Esophagus mucosa (tissue), 1 donor: ENCODE measurements around the gene NUTM2A. TPM values are rescaled to one million over a fixed set of nuclear protein-coding genes. Genes with fewer than 3 reads are reported as not detected.
"Not testable (repeated sequence)": the region's sequence is repeated elsewhere in the genome, so short reads cannot be mapped to it uniquely, and the experiment has no call there.

Experiments used
- ATAC-seq: fragments of 200-7000 bp; cut with Tn5 transposase; one replicate; pipeline ENCODE4 v1.9.1; 2020
- total RNA-seq: library from RNA; stranded (reverse); gene quantifications from one replicate; pipeline ENCODE4 v1.2.4, GENCODE V29; 2023
- donor health status: DM: yes; HTN: yes; CAD: no.

NUTM2A gene, protein sequence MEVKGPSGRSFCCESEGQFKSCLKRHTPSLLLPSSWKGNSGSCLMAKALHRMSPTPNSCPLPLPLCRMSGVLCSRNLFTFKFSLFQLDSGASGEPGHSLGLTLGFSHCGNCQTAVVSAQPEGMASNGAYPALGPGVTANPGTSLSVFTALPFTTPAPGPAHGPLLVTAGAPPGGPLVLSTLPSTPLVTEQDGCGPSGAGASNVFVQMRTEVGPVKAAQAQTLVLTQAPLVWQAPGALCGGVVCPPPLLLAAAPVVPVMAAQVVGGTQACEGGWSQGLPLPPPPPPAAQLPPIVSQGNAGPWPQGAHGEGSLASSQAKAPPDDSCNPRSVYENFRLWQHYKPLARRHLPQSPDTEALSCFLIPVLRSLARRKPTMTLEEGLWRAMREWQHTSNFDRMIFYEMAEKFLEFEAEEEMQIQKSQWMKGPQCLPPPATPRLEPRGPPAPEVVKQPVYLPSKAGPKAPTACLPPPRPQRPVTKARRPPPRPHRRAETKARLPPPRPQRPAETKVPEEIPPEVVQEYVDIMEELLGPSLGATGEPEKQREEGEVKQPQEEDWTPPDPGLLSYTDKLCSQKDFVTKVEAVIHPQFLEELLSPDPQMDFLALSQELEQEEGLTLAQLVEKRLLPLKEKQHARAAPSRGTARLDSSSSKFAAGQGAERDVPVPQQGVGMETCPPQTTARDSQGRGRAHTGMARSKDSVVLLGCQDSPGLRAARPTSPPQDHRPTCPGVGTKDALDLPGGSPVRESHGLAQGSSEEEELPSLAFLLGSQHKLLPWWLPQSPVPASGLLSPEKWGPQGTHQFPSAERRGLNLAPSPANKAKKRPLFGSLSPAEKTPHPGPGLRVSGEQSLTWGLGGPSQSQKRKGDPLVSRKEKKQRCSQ
- total RNA-seq: 0.40 TPM

GRCh38 chr10:87225148-87225547 lies at the start of gene NUTM2A:
Gene NUTM2A, plus strand, starts transcription at chr10:87225448. Its CDS starts 383 bp downstream, at chr10:87225831.
- not testable (repeated sequence) for ATAC-seq

DNA sequence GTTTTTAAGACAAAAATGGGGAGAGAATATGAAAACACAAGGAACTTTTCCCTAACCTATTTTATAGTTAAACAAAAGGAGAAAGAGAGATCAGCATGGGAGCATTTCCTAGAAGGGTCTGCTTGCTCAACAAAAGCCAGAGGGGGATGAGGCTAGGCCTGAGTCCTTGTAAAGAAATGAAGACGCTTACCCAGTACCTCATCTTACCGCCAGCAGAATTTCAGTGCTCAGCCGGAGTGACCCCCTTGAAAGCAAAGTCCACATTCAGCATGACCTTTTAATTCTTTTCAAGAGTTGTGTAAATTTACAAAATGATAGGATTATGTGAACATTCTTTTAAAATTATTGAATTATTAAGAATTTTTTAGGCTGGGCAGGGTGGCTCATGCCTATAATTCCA lies 47.7 kb upstream of the NUTM2A start:
- not testable (repeated sequence) for ATAC-seq

- not testable (repeated sequence) for ATAC-seq
These were observed 40.8 kb upstream of the NUTM2A start for GRCh38 chr10:87184421-87184820.

GRCh38 chr10:87186016-87186415 lies 39.2 kb upstream of the NUTM2A start:
- ATAC-seq: not testable (repeated sequence)

GRCh38 chr10:87187573-87187972 lies 37.7 kb upstream of the NUTM2A start:
- ATAC-seq: not testable (repeated sequence)

DNA sequence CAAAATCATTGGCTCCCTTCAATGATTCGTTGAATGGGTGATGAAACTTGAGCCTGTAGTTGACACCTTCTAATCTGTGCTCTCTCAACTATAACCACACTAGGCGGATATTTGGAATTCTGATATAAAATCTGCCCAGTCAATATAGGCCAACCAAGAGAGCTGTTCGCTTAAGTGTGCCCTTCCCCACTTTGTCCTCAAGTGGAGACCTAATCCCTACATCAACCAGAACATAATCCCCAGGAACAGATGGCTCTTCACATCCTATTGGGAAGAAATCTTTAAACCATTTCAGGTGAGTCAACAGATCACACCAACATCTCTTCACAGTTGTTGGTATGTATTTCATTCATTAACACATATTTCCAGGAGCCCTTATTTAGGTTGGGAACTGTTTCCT lies 33.4 kb upstream of the NUTM2A start:
- not testable (repeated sequence) for ATAC-seq

GRCh38 chr10:87200924-87201323 lies 24.3 kb upstream of the NUTM2A start:
- ATAC-seq: peak; percentile 76

- peak; percentile 57 for ATAC-seq
These were observed 20.4 kb upstream of the NUTM2A start for GRCh38 chr10:87204801-87205200.

- not testable (repeated sequence) for ATAC-seq
These were observed 18.3 kb upstream of the NUTM2A start for GRCh38 chr10:87206922-87207321.

DNA sequence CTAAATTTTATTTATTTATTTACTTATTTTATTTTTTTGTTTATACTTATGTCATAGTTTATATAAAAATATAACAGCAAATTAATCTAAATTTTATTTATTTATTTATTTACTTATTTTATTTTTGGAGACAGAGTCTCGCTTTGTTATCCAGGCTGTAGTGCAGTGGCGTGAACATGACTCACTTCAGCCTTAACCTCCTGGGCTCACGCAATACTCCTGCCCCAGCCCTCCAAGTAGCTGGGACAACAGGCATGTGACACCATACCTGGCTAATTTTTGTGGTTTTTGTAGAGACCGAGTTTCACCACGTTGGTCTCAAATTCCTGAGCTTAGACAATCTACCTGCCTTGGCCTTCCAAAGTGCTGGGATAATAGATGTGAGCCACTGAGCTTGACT lies 14.9 kb upstream of the NUTM2A start:
- not testable (repeated sequence) for ATAC-seq

DNA sequence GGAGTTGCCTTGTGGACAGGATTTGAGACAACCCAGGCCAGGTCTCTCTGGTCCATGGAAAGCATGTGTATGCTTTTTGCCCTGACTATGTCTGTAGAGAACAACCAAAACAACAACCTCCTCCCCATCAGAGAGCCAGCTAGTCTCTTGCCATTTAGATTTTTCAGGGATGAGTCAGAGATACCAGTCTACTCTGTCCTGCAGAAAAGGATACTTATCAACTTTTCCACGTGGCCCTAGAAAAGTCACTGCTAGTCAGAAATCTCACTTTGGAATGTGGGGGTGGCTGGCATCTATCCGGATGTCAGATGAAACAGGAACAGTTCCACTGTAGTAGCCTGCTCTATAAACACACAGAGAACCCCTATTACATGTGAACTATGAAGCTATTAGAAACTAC lies 13.4 kb upstream of the NUTM2A start:
- not testable (repeated sequence) for ATAC-seq

GRCh38 chr10:87213150-87213765 lies 12.0 kb upstream of the NUTM2A start:
- not testable (repeated sequence) for ATAC-seq

DNA sequence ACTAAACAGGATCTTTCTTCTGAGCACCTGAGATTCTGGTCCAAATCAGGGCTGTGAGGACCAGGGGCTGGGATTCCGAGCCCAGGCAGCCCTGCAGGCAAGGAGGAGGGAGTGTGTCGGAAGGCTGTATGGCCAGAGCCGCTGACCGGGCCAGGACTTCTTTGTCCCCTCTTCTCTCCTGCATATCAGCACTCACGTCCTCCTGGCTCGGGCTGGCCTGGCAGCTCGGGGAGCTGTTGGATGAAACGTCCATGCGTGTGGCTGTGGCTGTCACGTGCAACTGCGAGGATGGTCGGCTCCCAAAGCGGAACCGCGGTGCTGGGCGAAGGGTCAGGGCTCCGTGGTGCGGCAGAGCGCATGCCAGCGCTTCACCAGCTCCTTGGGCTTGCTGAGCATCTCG lies 11.4 kb upstream of the NUTM2A start:
- not testable (repeated sequence) for ATAC-seq

DNA sequence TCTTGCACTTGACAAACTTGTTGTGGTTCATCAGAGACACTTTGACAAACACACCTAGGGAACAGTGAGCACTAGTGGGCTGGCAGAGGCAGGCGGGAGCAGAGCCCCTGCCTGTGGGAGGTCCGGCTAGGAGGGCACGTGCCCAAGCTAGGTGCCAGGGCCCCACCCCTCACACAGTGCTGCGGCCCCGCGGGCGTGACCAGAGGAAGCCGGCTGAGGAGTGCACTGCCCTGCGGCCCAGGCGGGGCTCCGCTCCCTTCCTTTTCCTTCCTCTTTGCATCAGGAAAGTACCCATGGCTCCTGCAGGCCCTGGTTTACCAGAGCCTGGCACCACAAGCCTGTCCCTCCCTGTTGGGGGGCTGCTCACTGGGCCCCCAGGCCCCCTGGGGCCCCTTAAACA lies 9.1 kb upstream of the NUTM2A start:
- peak; percentile 71 for ATAC-seq

DNA sequence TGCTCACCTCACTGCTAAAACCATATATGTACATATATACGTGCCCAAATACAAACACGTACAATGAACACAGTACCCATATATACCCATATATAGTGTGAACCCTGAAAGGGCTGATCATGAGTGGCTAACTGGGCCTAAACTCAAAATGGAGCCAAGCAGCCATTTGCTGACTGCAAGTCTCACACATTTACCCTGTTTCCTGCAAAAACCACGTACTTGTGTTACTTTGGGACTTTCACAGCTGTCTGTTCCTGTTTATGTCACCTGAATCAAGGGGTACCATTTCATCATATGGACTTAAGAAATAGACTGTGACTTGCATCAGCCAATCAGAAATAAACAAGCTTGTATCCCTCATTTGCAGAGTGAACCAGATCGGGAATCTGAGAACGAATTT lies 5.9 kb upstream of the NUTM2A start:
- ATAC-seq: not testable (repeated sequence)

- ATAC-seq: not testable (repeated sequence)
These were observed 2.5 kb upstream of the NUTM2A start for GRCh38 chr10:87222789-87223188.

DNA sequence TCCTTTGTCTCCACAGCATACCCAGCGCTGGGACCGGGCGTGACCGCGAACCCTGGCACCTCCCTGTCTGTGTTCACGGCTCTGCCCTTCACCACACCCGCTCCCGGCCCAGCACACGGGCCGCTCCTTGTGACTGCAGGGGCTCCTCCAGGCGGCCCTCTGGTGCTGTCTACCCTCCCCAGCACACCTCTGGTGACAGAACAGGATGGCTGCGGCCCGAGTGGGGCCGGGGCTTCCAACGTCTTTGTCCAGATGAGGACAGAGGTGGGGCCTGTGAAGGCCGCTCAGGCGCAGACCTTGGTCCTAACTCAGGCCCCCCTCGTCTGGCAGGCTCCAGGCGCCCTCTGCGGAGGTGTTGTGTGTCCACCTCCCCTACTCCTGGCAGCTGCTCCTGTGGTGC lies 3.0 kb downstream of the NUTM2A start:
- not testable (repeated sequence) for ATAC-seq

GRCh38 chr10:87229211-87229610 lies 4.0 kb downstream of the NUTM2A start:
- not testable (repeated sequence) for ATAC-seq

GRCh38 chr10:87234854-87235253 lies 9.6 kb downstream of the NUTM2A start:
- not testable (repeated sequence) for ATAC-seq

DNA sequence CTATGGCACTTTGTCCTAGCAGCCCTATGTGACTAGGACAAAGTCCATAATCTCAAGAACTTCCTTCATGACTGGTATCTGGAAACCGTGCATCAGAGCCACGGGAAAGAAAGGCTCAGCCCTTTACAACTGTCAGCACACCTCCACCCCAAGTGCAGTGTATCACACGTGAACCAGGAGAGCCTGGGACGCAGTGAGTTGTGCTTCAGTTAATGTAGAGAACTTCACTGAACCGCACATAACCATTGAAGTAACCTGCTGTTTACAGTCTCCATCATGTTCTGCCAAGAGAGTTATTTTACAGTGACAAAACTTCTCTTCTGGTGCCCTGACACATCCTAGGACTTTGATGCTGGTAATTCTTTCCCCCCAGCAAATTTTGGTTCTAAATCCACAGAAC lies 12.0 kb downstream of the NUTM2A start:
- ATAC-seq: not testable (repeated sequence)

DNA sequence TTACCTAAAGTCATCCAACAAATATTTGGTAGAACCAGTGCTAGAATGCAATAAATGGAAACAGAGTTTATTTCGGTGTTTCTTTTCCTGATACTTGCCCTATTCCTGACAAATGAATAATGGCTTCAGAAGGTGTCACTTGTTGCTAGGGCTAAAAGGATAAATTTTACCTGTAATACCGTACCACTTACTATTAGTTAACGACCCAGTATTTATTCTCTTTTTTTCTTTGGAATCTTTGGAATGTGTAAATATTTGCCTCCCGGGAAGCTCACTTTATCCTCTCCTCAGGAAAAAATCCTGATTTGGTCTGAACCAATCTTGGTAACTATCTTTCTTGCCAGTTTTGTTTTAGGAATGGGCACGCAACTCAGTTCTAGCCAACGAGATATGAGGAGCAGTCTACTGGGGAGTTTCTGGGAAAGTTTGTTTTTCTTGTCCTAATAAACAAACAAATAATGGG lies 14.1 kb downstream of the NUTM2A start:
- not testable (repeated sequence) for ATAC-seq

GRCh38 chr10:87242192-87242591 lies 16.9 kb downstream of the NUTM2A start:
- ATAC-seq: peak; percentile 53

DNA sequence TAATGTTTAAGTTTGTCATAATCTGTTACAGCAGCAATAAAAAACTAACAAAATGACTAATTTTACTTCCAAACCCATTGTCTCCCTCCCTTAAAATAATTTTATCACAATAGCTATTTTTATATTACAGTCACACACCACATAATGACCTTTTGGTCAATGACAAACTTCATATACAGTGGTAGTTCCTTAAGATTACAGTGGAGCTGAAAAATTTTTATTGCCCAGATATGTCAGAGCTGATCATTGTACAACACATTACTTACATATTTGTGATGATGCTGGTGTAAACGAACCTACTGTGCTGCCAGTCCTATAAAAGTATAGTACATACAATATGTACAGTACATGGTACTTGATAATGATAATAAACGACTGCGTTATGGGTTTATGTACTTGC lies 22.1 kb downstream of the NUTM2A start:
- not testable (repeated sequence) for ATAC-seq
